Ovary (tissue), 9 donors: Measurements from ENCODE around the gene CERT1. TPM values are rescaled to one million over a fixed set of nuclear protein-coding genes. Genes with fewer than 3 reads are reported as not detected.

Experiments used
- DNase-seq, 5 donors: peaks; one replicate each; pipeline ENCODE4 v3.0.0-alpha.2; 2019 to 2020
- H3K27ac ChIP-seq, 2 donors: fragments of 200-600 bp; one replicate each; pipeline versions ENCODE4 v1.5.1 to v1.8.0; 2019 to 2022
- H3K27me3 ChIP-seq: fragments of 200-600 bp; one replicate; pipeline ENCODE4 v1.8.0; 2022
- H3K36me3 ChIP-seq: fragments of 200-600 bp; sonication (generic); one replicate; pipeline ENCODE4 v1.5.1; 2019
- H3K4me1 ChIP-seq: one replicate; pipeline ENCODE4 v1.8.1; 2013; ENCODE audit warnings: mild to moderate bottlenecking, moderate library complexity; ENCODE audit not compliant: insufficient read depth
- H3K4me3 ChIP-seq: fragments of 200-600 bp; sonication (generic); one replicate; pipeline ENCODE4 v1.5.1; 2017
- H3K9me3 ChIP-seq, 2 donors: fragments of 200-600 bp in 1 of 2; sonication (generic) in 1 of 2; one replicate each; pipeline versions ENCODE4 v1.5.1 to v1.8.1; 2013 to 2019; ENCODE audit warnings: mild to moderate bottlenecking in 1 of 2, moderate library complexity in 1 of 2
- CTCF ChIP-seq, 3 donors: fragments of 450-650 bp in 2 of 3; fragments of 200-600 bp in 1 of 3; IDR thresholded peaks; one replicate each; pipeline versions ENCODE4 v1.5.1 to v1.8.0; 2016 to 2022; ENCODE audit warnings: antibody characterized with exemption in 3 of 3, mild to moderate bottlenecking in 1 of 3
- EP300 ChIP-seq: sonication (generic); formaldehyde crosslinking; IDR thresholded peaks from one replicate; pipeline ENCODE4 v1.6.1; 2017; ENCODE audit warnings: antibody characterized with exemption
- POLR2A ChIP-seq: fragments of 450-650 bp; IDR thresholded peaks from one replicate; pipeline ENCODE4 v1.6.1; 2017; ENCODE audit warnings: antibody characterized with exemption, mild to moderate bottlenecking, moderate library complexity
- WGBS, 3 donors: extraction: QIAGEN DNeasy Blood & Tissue Kit in 1 of 3; methylation state at CpG; one replicate each; pipeline versions ENCODE4 v1.1.5 to v1.1.7; 2013 to 2017; 5-methylcytosine and 5-hydroxymethylcytosine counted together
- intact Hi-C, 4 donors: fragments of 100-400 bp; cut with DNase I; formaldehyde crosslinking; loops; one replicate each; pipeline versions ENCODE4 v1.11.0 to v1.15.1; 2022 to 2023
- polyA plus RNA-seq, 2 donors: library from polyadenylated mRNA; stranded (reverse); fragments of 200-250 nt in 1 of 2; fragments of 350-450 nt in 1 of 2; fragmentation: Illumina TruSeq in 1 of 2; extraction: RNeasy Lipid Tissue Mini Kit (QIAGEN cat#74804) in 1 of 2; gene quantifications; one replicate each; pipeline ENCODE4 v1.2.3, GENCODE V29; 2013 to 2014
- total RNA-seq, 7 donors: library from RNA; depleted of rRNA in 2 of 7; stranded (reverse); fragments of >200 nt in 2 of 7; fragmentation: NEBNext Ultra II Directional in 3 of 7; extraction: Animal tissue kit (Norgen Biotek cat#: 25700) in 3 of 7; gene quantifications; one replicate each; pipeline versions ENCODE4 v1.1.0 to v1.2.4, GENCODE V29; 2016 to 2023
- donor health status: DM: no; HTN: no; CAD: no; lungs with moderate emphysema.
- donor health status: DM: no; HTN: no; CAD: no.
- donor health status: Bipolar disorder and iron deficiency.
- donor health status: DM: yes; HTN: yes; CAD: no.
- donor health status: DM: no; HTN: no; CAD: no.
- donor health status: DM: yes; HTN: yes; CAD: no.

Gene CERT1
- total and polyA plus RNA-seq, 9 donors: 19.1 to 41.8 (median 35.2) TPM

- TF ChIP-seq CTCF (IDR thresholded peaks at IDR 0.05): no peak
- no peak for TF ChIP-seq EP300
- no peak for TF ChIP-seq POLR2A
- Histone ChIP-seq H3K27me3 (no peaks in the 10 kb centered on the region), H3K9me3 (no peaks in the 10 kb centered on the region), H3K4me1 (no peaks in the 10 kb centered on the region), H3K4me3 (no peak overlapping the region), H3K36me3 (no peaks in the 10 kb centered on the region), H3K27ac (no peak overlapping the region)
- WGBS, 3 donors: 94 to 97% (median 96%) methylated on average over 1 of the region's 1 CpG
- no peak for DNase-seq
- intact Hi-C loops: no loop called here
Measured at GRCh38 chr5:75380099-75380498, 131.3 kb downstream of the CERT1 start.

DNA sequence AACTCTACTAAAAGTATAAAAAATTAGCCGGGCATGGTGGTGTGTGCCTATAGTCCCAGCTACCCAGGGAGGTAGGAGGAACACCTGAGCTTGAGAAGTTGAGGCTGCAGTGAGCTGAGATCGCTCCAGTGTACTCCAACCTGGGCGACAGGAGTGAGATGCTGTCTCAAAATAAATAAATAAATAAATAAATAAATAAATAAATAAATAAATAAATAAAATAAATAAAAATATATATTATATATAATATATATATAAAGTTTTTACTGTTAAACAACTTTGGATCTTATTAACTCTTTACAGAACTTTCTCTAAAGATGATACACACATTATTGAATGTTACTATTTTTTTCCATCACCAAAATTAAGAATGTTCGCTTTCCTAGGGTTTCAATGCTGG is 136.0 kb downstream of the CERT1 start:
- no peak overlapping the region for H3K4me3 ChIP-seq
- H3K9me3 ChIP-seq: no peaks in the 10 kb centered on the region
- WGBS, 3 donors: 96 to 99% (median 97%) methylated on average over 4 of the region's 4 CpGs
- no peaks in the 10 kb centered on the region for H3K27me3 ChIP-seq
- no peak overlapping the region for H3K27ac ChIP-seq
- H3K36me3 ChIP-seq: no peaks in the 10 kb centered on the region
- no peak for DNase-seq
- intact Hi-C loops: no loop called here
- H3K4me1 ChIP-seq: no peaks in the 10 kb centered on the region
- TF ChIP-seq POLR2A (no peak), CTCF (IDR thresholded peaks at IDR 0.05) (no peak), EP300 (no peak)

DNA sequence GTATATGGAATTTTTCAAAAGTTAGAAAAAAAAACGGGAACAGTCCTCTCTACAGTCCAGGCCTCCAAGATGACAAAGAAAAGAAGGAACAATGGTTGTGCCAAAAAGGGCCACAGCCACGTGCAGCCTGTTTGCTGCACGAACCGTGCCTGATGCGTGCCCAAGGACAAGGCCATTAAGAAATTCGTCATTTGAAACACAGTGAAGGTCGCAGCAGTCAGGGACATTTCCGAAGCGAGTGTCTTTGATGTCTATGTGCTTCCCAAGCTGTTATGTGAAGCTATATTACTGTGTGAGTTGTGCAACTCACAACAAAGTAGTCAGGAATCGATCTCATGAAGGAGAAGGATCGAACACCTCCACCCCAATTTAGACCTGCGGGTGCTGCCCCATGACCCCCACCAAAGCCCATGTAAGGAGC is 137.0 kb downstream of the CERT1 start:
- TF ChIP-seq POLR2A (no peak), CTCF (IDR thresholded peaks at IDR 0.05) (no peak), EP300 (no peak)
- no peaks in the 10 kb centered on the region for H3K9me3 ChIP-seq
- H3K36me3 ChIP-seq: no peaks in the 10 kb centered on the region
- intact Hi-C loops: no loop called here
- no peak for DNase-seq
- WGBS, 3 donors: 50 to 58% (median 56%) methylated on average over 12 of the region's 12 CpGs
- no peaks in the 10 kb centered on the region for H3K4me1 ChIP-seq
- no peak overlapping the region for H3K4me3 ChIP-seq
- H3K27me3 ChIP-seq: no peaks in the 10 kb centered on the region
- no peak overlapping the region for H3K27ac ChIP-seq

GRCh38 chr5:75373862-75374261 is 137.6 kb downstream of the CERT1 start:
- Histone ChIP-seq H3K27ac (no peak overlapping the region), H3K27me3 (no peaks in the 10 kb centered on the region), H3K4me3 (no peak overlapping the region), H3K4me1 (no peaks in the 10 kb centered on the region), H3K36me3 (no peaks in the 10 kb centered on the region), H3K9me3 (no peaks in the 10 kb centered on the region)
- intact Hi-C loops: no loop called here
- no peak for TF ChIP-seq POLR2A
- no peak for TF ChIP-seq EP300
- TF ChIP-seq CTCF (IDR thresholded peaks at IDR 0.05): no peak
- DNase-seq: no peak
- 28 to 45% (median 33%) methylated on average over 2 of the region's 2 CpGs for WGBS, 3 donors

DNA sequence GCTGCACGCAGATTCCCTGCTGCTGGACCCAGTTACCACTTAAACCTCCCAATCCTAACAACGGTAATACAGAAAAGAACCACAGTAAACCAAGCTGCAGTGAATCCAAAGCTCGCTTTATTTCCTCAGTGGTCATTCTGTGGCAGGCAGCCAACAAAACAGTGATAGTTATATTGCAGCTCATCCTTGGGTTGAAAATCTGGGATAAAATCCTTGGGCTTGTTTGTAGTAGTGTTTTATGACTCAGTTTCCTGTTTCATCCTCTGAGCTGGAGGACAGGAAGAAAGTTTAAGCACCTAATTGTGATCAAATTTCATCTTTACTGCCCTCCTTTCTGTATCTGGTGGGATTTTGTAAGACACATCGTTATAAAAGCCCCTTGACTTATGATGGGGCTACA is 143.0 kb downstream of the CERT1 start:
- no peaks in the 10 kb centered on the region for H3K4me1 ChIP-seq
- H3K36me3 ChIP-seq: no peaks in the 10 kb centered on the region
- TF ChIP-seq CTCF (IDR thresholded peaks at IDR 0.05): no peak
- no peak for TF ChIP-seq EP300
- TF ChIP-seq POLR2A: no peak
- H3K27me3 ChIP-seq: no peaks in the 10 kb centered on the region
- no peak for DNase-seq
- intact Hi-C loops: no loop called here
- WGBS, 3 donors: 64 to 73% (median 65%) methylated on average over 4 of the region's 4 CpGs
- no peak overlapping the region for H3K4me3 ChIP-seq
- no peak overlapping the region for H3K27ac ChIP-seq
- H3K9me3 ChIP-seq: no peaks in the 10 kb centered on the region
